ENCODE data around the gene TMC3.

TMC3 gene

GRCh38 chr15:81376231-81376630 is 2.2 kb upstream of the TMC3 start:
- no peak for DNase-seq (ENCODE audit: low spot score)
- TF ChIP-seq, protein P1, sequence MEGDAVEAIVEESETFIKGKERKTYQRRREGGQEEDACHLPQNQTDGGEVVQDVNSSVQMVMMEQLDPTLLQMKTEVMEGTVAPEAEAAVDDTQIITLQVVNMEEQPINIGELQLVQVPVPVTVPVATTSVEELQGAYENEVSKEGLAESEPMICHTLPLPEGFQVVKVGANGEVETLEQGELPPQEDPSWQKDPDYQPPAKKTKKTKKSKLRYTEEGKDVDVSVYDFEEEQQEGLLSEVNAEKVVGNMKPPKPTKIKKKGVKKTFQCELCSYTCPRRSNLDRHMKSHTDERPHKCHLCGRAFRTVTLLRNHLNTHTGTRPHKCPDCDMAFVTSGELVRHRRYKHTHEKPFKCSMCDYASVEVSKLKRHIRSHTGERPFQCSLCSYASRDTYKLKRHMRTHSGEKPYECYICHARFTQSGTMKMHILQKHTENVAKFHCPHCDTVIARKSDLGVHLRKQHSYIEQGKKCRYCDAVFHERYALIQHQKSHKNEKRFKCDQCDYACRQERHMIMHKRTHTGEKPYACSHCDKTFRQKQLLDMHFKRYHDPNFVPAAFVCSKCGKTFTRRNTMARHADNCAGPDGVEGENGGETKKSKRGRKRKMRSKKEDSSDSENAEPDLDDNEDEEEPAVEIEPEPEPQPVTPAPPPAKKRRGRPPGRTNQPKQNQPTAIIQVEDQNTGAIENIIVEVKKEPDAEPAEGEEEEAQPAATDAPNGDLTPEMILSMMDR (IDR thresholded peaks at IDR 0.05; ENCODE audit: extremely low read depth, missing control alignments): no peak

GRCh38 chr15:81375461-81375860 is 1.4 kb upstream of the TMC3 start:
- DNase-seq (ENCODE audit: low spot score): no peak
- TF ChIP-seq, protein P1 (IDR thresholded peaks at IDR 0.05; ENCODE audit: extremely low read depth, missing control alignments): no peak

GRCh38 chr15:81373176-81373575 is 837 bp downstream of the TMC3 start:
- TF ChIP-seq, protein P1 (IDR thresholded peaks at IDR 0.05; ENCODE audit: extremely low read depth, missing control alignments): no peak

GRCh38 chr15:81372575-81372974 is 1.4 kb downstream of the TMC3 start:
- no peak for DNase-seq (ENCODE audit: low spot score)
- TF ChIP-seq, protein P1 (IDR thresholded peaks at IDR 0.05; ENCODE audit: extremely low read depth, missing control alignments): no peak

More at GRCh38 chr15:81373176-81373575, 837 bp downstream of the TMC3 start:
- DNase-seq (ENCODE audit: low spot score): no peak

GRCh38 chr15:81363718-81364500 is 10.1 kb downstream of the TMC3 start:
- DNase-seq (ENCODE audit: low spot score): no peak
- TF ChIP-seq, protein P1 (IDR thresholded peaks at IDR 0.05; ENCODE audit: extremely low read depth, missing control alignments): no peak

DNA sequence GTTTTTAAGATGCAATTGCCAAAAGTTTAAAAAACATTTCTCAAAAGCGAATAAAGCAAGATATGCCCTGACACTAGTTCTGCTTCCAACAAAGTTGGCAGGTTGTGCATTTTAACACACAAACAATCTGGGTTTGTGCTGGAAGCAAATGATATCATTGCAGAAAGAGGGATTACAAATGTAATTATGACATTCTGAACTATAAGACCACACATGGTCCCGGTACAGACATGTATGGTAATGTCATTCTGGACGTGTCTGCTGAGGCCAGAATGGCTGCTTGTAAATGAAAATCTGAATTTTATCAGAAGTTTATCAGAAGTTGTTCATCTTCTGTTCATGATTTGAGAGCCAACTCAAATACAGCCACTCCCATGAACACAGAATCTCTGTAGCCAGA is 10.7 kb downstream of the TMC3 start:
- no peak for DNase-seq (ENCODE audit: low spot score)

GRCh38 chr15:81362790-81363189 is 11.2 kb downstream of the TMC3 start:
- DNase-seq (ENCODE audit: low spot score): no peak
- TF ChIP-seq, protein P1 (IDR thresholded peaks at IDR 0.05; ENCODE audit: extremely low read depth, missing control alignments): no peak

More for the DNA sequence above, 10.7 kb downstream of the TMC3 start:
- TF ChIP-seq, protein P1 (IDR thresholded peaks at IDR 0.05; ENCODE audit: extremely low read depth, missing control alignments): no peak
